Measurements from ENCODE around the gene PDE3A. TPM values are rescaled to one million over a fixed set of nuclear protein-coding genes. Genes with fewer than 3 reads are reported as not detected.

Gene PDE3A
- total and polyA plus RNA-seq, 2 of the 4 experiments (the other 2 are of a cell fraction): 0.09 to 0.18 TPM

GRCh38 chr12:20576528-20576927 is 208.2 kb downstream of the PDE3A start:
- Histone ChIP-seq H2BK15ac (ENCODE audit: low read depth, low read length) (no peak overlapping the region), H3K14ac (replicated peaks; ENCODE audit: low read depth, low read length) (no peak overlapping the region), H3K18ac (ENCODE audit: low read depth, low read length) (no peak overlapping the region), H2AK5ac (ENCODE audit: low read depth, low read length) (no peak overlapping the region), H3K9ac (ENCODE audit: low read depth, low read length) (no peak overlapping the region), H2AFZ (replicated peaks; ENCODE audit: low read length, poor library complexity) (no peak overlapping the region), H3K79me1 (ENCODE audit: low read depth in 1 of 2, low read length in 2 of 2) (no peaks in the 10 kb centered on the region), H4K5ac (ENCODE audit: low read depth, low read length) (no peak overlapping the region), H2BK5ac (ENCODE audit: low read depth, low read length, poor library complexity, severe bottlenecking) (no peak overlapping the region), H3K27ac (ENCODE audit: insufficient read depth, low read length) (no peak overlapping the region), H4K8ac (ENCODE audit: low read depth in 2 of 2, low read length in 2 of 2) (no peak overlapping the region), H3K4me2 (ENCODE audit: low read depth, low read length) (no peak overlapping the region), H4K91ac (ENCODE audit: insufficient read depth, low read depth, low read length) (no peak overlapping the region), H2AK9ac (replicated peaks; ENCODE audit: low read depth, low read length, poor library complexity) (no peak overlapping the region), H3K23ac (ENCODE audit: low read depth, low read length) (no peak overlapping the region), H3K27me3 (ENCODE audit: control insufficient read depth, insufficient read depth, low read length) (no peaks in the 10 kb centered on the region), H3K56ac (ENCODE audit: extremely low read depth, insufficient read depth, low read length) (no peak overlapping the region), H2BK120ac (ENCODE audit: low read depth, low read length) (no peak overlapping the region), H3K4ac (ENCODE audit: low read depth, low read length) (no peak overlapping the region), H3K9me3 (ENCODE audit: control insufficient read depth, insufficient read depth, low read length) (no peaks in the 10 kb centered on the region), H4K20me1 (ENCODE audit: insufficient read depth, low read length) (no peaks in the 10 kb centered on the region), H3K36me3 (ENCODE audit: control insufficient read depth, insufficient read depth, low read length) (no peaks in the 10 kb centered on the region), H3K9me1 (ENCODE audit: insufficient read depth, low read length) (no peaks in the 10 kb centered on the region), H3K4me1 (ENCODE audit: control insufficient read depth, insufficient read depth, low read length) (no peaks in the 10 kb centered on the region), H2BK20ac (ENCODE audit: low read depth, low read length) (no peak overlapping the region), H3K4me3 (ENCODE audit: insufficient read depth, low read depth, low read length) (no peak overlapping the region)
- intact Hi-C loops (cut with micrococcal nuclease): no loop called here
- ChIA-PET POLR2A (ENCODE audit: unreplicated experiment) (no interaction called here), CTCF (no interaction called here)
- DNase-seq (no peak), ATAC-seq (ENCODE audit: low read depth) (no peak)
- in situ Hi-C loops (cut with MboI; ENCODE audit: low sequenced_read_pairs): no loop called here
- no CpG with 5 or more reads among the region's 3 CpGs for WGBS, 2 experiments (ENCODE audit: extremely low coverage in 2 of 2, insufficient read length in 1 of 2)
- dilution Hi-C loops (cut with HindIII; ENCODE audit: low sequenced_read_pairs, unreplicated experiment): no loop called here
- TF ChIP-seq FOS (IDR thresholded peaks at IDR 0.05; ENCODE audit: low read depth, low read length): no peak
- TF ChIP-seq BHLHE40 (IDR thresholded peaks at IDR 0.05; ENCODE audit: low read depth, low read length): no peak
- TF ChIP-seq MAZ (IDR thresholded peaks at IDR 0.05; ENCODE audit: borderline replicate concordance, low read depth, low read length): no peak
- TF ChIP-seq RFX5 (IDR thresholded peaks at IDR 0.05; ENCODE audit: low read depth, low read length): no peak
- no peak for TF ChIP-seq MAFK (IDR thresholded peaks at IDR 0.05; ENCODE audit: low read depth, low read length)
- no peak for TF ChIP-seq NFE2L2 (IDR thresholded peaks at IDR 0.05; ENCODE audit: low read depth, low read length)
- TF ChIP-seq CTCF (conservative IDR thresholded peaks at IDR 0.05; ENCODE audit: low read depth, low read length): no peak
- no peak for TF ChIP-seq CEBPB (IDR thresholded peaks at IDR 0.05; ENCODE audit: low read depth, low read length)
- TF ChIP-seq, protein P1, sequence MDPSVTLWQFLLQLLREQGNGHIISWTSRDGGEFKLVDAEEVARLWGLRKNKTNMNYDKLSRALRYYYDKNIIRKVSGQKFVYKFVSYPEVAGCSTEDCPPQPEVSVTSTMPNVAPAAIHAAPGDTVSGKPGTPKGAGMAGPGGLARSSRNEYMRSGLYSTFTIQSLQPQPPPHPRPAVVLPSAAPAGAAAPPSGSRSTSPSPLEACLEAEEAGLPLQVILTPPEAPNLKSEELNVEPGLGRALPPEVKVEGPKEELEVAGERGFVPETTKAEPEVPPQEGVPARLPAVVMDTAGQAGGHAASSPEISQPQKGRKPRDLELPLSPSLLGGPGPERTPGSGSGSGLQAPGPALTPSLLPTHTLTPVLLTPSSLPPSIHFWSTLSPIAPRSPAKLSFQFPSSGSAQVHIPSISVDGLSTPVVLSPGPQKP (IDR thresholded peaks at IDR 0.05; ENCODE audit: borderline replicate concordance, low read depth, low read length): no peak
- no peak for TF ChIP-seq SMC3 (IDR thresholded peaks at IDR 0.05; ENCODE audit: low read depth, low read length)
- TF ChIP-seq MXI1 (IDR thresholded peaks at IDR 0.05; ENCODE audit: borderline replicate concordance, low read depth, low read length): no peak
- no peak for TF ChIP-seq CHD1 (IDR thresholded peaks at IDR 0.05; ENCODE audit: low read depth, low read length)
- TF ChIP-seq RAD21 (IDR thresholded peaks at IDR 0.05; ENCODE audit: low read length): no peak
- no peak for TF ChIP-seq POLR2A (IDR thresholded peaks at IDR 0.05; ENCODE audit: low read depth, low read length)
- no peak for TF ChIP-seq RCOR1 (IDR thresholded peaks at IDR 0.05; ENCODE audit: insufficient replicate concordance, low read length)
- no TSS peak for BruUV-seq (replicated peaks)

Measured in IMR-90 (cell line).